DMS153 treated with DMSO at 0.1 percent for 48 hours (cell line): ENCODE data around the gene CDR2L.
"Not testable (repeated sequence)": the region's sequence is repeated elsewhere in the genome, so short reads cannot be mapped to it uniquely, and the experiment has no call there.

Experiments used
- DNase-seq: peaks from one replicate; lab custom pipeline; 2025; ENCODE audit not compliant: unreplicated experiment; lab: John Stamatoyannopoulos, UW

Gene CDR2L

GRCh38 chr17:75036643-75037268 is 49.3 kb downstream of the CDR2L start:
- peak; percentile 65 for DNase-seq

GRCh38 chr17:75039238-75039637 is 51.8 kb downstream of the CDR2L start:
- DNase-seq = no peak

- DNase-seq = no peak
Observed at GRCh38 chr17:75041656-75042280, 54.3 kb downstream of the CDR2L start.

- DNase-seq = not testable (repeated sequence)
Observed at GRCh38 chr17:75043789-75044188, 56.4 kb downstream of the CDR2L start.

GRCh38 chr17:75044716-75045115 is 57.3 kb downstream of the CDR2L start:
- DNase-seq = no peak

GRCh38 chr17:75045946-75046406 is 58.5 kb downstream of the CDR2L start:
- not testable (repeated sequence) for DNase-seq

GRCh38 chr17:75046407-75047289 is 59.2 kb downstream of the CDR2L start, which contains the start of the genes ATP5PD and KCTD2:
Gene ATP5PD, minus strand, starts transcription at chr17:75046969. Its CDS starts 4,319 bp downstream, at chr17:75042650.
Gene KCTD2, plus strand, starts transcription at chr17:75047225. Its CDS starts 26 bp downstream, at chr17:75047251.
- peak; percentile 89 for DNase-seq

- DNase-seq = no peak
Observed at GRCh38 chr17:75047398-75048098, 60.1 kb downstream of the CDR2L start.

- DNase-seq = no peak
Observed at GRCh38 chr17:75048249-75048878, 60.9 kb downstream of the CDR2L start.

- DNase-seq = no peak
Observed at GRCh38 chr17:75049057-75049456, 61.6 kb downstream of the CDR2L start.

- no peak for DNase-seq
Observed at GRCh38 chr17:75049706-75050105, 62.3 kb downstream of the CDR2L start.

- no peak for DNase-seq
Observed at GRCh38 chr17:75051941-75052340, 64.5 kb downstream of the CDR2L start.
